Activated effector memory CD4-positive, alpha-beta T cell treated with Interleukin-2 at 50 U/mL for 16 hours (primary cell): ENCODE measurements around the gene DAPK1.
A peak's percentile ranks its signal among the peaks of the same experiment; 100 is the strongest.
"Not testable (repeated sequence)": the region's sequence is repeated elsewhere in the genome, so short reads cannot be mapped to it uniquely, and the experiment has no call there.

ENCODE experiments used
- DNase-seq: peaks from one replicate; pipeline ENCODE4 v3.0.0-alpha.2; 2020

The DAPK1 gene

DNA sequence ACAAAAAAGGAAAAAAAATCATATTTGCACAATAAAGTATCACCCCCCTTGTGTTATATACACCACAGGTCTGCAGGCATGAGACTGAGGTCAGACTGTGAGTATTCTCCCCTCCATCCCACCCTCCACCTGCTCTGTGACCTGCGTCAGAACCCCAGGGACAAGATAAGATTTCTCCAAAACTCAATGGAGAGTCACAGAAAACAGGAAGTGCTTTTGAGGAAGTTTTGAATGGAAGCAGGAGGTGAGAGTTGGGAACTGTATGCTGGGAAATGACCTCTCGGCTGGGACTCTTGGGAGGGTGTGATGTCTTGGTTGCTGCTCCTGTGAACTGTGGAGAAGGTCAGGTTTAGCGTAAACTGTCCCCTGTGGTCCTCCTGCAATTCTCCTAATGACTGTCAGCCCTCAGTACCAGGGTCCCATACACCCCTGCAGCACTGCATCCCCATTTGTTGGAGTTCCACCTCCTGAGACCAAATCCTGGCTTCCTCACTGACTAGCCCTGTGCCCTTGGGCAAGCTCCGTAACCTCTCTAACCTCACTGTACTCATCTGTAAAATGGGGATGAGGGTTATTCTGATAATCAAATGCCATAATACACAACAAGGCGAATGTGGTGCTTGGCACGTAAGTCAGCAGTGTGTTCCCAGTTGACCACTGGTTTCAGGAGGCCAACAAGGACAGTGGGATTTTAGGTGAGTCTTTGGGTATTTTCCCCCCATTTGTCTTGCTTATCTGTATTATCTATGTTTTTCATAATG lies 221.4 kb downstream of the DAPK1 start:
- no peak for DNase-seq

DNA sequence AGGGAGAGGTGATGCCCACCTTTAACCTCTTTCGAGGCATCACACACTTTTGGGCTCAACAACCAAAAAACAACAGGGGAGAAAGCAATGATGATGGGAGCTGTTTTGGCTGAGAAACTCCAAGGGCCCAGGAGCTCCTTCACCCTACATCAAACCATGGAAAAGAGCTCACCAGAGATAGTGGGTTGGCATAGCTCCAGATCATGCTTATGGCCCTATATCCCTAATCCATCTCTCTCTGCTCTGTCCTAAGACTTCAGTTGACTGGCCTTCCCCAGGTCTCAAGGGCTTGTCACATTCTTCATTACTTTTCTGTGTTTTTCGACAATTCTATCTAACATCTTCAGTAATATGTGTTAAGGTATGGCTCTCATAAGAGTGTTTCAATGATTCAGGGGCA lies 222.5 kb downstream of the DAPK1 start:
- DNase-seq = no peak

DNA sequence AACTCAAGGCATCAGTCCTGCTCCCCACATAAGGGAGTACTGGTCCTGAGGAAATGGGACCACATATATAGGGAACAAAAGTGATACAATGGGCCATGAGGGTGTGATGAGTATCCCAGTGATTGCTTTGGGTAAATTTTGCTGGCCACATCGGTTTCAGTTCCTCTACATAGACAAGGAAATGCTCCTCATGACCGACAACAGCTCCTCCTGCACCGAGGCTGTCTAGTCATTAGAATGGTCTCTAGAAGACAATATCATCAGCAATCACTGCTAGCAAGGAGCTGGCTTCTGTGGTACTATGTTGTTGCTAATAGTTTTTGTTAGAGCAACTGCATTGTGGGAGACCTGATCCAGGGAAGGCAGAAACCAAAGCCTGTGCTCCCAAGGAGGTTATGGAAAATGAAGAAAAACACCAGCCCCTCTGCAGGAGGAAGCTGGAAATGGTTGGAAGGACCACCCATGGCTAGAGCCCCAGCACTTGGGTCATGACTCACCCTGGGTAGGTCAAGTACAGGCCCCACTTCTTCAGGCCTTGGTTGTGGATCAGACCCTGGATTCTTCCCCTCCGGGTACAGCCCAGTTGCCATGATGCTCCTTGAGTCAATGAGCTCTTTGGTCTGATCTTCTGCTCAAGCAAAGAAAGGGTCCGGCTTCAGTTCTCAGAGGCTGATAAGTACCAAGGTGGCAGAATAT lies 224.9 kb downstream of the DAPK1 start:
- no peak for DNase-seq

DNA sequence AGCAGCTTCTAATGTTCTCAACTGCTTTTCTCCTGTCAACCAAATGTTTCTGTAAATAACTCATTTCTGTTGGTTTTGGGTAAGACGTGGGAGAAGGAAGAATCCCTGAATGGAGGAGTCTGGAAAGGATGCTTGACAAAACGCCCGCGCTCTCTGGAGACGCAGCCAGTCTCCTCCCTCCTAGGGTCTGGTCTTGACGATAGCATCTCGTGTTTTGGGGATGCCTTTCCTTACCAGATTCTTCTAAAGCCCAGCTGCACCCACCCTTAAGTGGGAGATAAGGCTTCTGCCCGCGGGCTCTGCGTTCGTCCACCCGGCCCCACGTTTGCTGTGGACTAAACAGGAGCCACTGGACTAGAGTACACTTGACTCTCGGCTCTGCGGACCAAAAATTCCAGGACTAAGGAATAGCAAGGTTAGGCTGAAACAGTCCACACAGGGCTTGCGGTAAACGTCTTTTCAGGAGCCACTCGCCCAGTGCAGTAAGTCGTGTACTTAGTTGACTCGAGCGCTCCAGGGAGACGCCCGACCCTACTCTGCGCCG lies 227.8 kb downstream of the DAPK1 start:
- no peak for DNase-seq

DNA sequence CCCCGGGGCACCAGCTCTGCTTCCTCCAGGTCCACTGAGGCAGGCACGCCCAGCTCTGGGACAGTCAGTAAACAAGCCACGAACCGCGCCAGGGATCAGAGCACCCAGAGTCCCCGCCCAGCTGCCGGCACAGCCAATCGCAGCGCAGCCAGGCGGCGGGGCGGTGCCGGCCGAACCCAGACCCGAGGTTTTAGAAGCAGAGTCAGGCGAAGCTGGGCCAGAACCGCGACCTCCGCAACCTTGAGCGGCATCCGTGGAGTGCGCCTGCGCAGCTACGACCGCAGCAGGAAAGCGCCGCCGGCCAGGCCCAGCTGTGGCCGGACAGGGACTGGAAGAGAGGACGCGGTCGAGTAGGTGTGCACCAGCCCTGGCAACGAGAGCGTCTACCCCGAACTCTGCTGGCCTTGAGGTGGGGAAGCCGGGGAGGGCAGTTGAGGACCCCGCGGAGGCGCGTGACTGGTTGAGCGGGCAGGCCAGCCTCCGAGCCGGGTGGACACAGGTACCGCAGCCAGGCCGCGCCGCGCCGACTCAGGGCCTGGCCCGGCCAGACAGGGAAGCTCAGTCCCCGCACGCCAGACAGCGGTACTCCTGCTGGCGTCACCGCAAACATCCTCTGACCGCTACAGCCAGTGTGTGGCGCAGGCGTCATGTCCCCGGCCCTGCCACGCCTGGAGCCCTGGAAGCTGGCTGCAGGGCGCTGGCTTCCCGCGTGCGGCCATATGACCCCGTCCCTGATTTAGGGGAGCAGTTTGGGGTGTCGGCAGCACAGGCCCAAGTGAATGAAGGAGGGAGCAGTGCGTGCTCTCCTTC lies 228.4 kb downstream of the DAPK1 start, which contains the start of gene CTSL:
CTSL (plus strand) TSS at position 220 of the 810 bp plus-strand sequence. CDS start 1,485 bp downstream, outside the sequence.
- DNase-seq = peak; percentile 56

DNA sequence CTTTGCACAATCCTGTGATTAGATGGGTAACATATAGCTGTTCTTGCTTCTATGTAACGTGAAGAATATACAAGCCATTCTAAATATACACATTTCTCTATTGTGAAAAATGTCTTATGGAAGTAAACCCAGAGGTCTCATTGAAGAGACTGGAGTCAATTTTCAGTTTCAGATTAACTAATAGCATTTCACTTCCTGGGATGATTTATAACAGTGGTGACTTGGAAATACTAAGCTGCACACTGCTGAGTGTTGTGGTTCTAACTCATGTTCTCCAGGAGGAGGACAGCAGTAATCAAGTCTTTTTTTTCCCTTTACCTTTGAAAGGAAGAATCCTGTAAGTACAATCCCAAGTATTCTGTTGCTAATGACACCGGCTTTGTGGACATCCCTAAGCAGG lies 231.6 kb downstream of the DAPK1 start:
- DNase-seq = no peak

DNA sequence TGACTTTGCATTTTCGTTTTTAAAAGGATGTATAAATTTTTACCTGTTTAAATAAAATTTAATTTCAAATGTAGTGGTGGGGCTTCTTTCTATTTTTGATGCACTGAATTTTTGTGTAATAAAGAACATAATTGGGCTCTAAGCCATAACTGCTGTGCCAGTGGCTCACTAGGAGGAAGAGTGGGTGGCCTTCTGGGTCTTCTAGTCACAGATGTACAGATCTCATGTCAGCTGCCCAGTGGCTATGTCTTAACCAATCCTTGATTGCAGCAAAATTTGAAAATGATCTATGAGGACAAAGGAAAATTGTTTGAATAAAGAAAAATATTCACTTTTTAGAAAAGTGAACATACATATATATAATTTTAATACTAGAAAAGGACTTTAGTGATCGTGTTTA lies 233.7 kb downstream of the DAPK1 start:
- no peak for DNase-seq

DNA sequence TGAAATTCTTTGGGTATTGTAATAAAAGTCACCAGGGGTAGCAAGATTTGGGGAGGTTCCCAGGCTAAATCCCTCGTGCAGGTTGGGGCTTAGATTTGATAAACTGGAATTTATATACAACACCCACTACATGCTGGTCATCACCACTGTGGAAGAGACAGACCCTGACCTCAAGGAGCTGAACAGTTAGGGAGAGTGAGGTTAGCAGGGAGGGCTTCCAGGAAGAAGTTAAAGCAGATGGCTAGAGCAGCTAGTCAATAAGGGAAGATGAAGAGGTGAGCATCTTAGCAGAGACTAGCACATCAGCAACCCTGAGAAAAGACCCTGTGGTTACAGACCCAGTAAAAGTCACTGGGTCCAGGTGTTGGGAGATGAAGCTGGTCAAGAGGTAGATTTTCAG lies 234.7 kb downstream of the DAPK1 start:
- no peak for DNase-seq

DNA sequence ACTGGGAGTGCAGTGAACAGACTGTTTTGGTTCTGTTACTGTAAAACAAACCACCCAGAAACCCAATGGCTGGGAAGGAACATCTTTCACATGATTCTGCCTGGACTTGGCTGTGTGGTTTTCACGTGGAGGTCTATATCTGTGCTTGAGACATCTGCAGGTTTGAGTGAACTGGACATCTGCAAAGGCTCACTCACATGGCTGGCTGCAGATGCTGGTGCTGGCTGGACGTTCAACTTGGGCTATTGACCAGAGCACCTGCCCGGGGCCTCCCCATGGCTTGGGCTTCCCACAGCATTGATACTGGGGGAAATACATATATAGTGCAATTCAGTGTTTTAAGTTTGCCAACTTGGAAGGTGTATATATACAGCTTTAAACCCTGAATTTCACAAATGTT lies 235.1 kb downstream of the DAPK1 start:
- no peak for DNase-seq

DNA sequence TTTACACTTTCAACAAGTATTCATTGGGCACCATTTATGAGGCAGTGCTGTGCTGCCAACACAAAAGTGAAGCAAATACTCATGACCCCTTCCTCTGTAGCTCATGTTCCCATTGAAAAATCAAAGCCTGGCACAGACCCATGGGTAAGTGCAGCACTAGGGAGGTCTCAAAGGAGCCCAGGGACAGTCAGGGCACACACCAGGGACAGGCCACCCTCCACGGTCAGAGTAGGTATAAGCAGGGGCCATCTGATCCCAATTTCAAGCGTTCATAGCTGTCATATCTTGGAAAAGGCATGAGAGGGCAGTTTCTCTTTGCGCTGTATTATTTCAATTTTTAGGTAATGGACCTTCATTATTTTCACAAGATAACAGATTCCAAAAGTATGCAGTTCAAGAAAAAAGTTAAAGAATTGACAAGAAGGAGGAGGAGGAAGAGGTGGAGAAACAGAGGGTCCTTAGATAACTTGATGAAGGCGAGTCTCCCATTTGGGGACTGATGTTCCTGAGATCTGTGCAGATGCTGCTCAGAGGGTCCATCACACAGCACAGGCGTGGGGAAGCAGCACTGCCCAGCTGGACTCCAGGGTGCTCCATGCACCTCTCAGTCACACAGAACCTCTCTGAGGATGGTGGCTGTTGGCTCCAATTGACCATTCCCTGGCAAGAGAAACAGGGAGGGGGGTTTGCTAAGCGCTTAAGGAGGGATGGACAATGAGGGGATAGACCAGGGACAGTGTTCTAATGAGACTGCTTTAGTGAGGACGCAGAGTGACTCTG lies 235.8 kb downstream of the DAPK1 start:
- DNase-seq = no peak

DNA sequence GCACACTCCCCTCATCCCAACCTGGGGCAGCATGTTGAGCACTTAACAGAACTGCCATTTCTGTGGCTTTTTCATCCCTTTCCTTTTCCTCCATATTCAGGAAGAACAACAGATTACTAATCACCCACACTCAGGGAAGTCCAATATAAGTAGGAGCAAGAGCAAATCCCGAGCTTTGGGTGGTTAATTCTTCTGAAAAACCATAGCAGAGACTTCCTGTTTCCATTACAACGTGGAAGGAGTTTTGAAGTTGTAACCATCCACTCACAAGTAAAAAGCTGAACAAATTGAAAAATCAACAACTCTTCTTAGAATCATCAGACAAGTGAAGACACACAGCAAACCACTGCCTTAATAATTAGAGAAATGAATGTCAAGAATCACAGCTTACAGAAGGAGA lies 236.4 kb downstream of the DAPK1 start:
- no peak for DNase-seq

DNA sequence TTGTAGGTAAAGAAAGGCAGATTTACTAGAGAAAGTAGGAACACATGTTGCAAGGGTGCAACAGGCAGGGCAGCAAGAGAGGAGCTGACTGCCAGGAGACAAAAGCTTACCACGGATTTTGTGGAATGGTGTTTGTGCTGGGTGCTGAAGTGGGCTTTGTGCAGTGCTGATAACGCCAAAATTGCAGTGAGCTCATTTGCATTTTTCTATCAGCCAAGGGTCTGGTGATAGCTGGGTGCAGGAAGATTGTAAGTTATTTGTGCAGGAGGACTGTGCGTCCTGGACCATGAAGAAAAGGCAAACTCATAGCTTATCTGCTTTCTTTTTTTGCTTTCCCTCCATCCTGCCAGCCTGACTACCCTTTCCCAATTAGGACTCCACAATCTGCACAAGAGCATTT lies 241.9 kb downstream of the DAPK1 start:
- DNase-seq = no peak

DNA sequence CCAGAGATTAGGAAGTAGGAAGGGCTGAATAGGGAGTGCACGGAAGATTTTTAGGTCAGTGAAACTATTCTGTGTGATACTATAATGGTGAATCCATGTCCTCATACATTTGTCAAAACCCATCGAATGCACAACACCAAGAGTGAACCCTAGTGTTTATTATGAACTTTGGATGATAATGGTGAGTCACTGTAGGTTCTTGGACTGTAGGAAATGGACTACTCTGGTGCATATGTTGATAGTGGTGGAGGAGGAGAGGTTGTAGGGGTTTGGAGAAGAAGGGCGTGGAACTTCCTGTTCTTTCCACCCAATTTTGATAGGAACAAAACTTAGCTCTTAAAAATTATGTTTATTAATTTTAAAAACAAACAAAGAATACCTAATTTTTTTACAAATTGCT lies 242.5 kb downstream of the DAPK1 start:
- no peak for DNase-seq

DNA sequence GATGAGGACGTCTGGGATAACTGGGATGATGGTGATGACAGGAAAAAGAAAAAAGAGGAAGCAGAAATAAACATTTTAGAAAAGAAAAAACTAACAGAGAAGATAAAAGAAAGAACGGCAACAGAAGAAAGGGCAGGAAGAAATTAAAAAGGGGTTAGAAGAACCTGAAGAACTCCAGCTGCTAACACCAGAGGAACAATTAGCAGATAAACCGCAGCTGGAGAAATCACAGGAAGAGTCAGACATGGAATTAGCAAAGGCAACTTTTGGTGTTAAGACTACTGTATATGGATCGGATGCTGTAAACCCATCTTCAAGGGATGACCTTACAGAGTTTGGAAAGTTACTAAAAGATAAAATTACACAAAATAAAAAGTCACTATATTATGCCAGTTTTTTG lies 243.7 kb downstream of the DAPK1 start:
- DNase-seq = no peak

DNA sequence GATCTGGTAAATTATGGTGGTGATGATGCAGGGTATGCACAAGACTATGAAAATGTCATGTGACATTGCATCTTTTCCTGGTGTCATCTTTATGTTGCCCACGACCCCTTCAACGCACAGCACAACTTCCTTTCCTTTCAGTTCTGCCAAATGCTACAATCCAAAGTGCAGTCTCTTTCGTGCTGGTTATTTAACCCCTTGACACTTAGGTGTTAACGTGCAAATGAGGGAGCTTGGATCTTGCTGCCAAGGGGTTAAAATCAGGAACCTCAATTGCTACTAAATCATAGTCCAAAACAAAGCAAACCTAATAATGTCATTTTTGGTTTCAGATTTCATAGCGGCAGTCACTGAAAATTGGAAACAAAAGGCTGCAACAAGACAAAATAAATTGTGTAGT lies 244.2 kb downstream of the DAPK1 start:
- no peak for DNase-seq

DNA sequence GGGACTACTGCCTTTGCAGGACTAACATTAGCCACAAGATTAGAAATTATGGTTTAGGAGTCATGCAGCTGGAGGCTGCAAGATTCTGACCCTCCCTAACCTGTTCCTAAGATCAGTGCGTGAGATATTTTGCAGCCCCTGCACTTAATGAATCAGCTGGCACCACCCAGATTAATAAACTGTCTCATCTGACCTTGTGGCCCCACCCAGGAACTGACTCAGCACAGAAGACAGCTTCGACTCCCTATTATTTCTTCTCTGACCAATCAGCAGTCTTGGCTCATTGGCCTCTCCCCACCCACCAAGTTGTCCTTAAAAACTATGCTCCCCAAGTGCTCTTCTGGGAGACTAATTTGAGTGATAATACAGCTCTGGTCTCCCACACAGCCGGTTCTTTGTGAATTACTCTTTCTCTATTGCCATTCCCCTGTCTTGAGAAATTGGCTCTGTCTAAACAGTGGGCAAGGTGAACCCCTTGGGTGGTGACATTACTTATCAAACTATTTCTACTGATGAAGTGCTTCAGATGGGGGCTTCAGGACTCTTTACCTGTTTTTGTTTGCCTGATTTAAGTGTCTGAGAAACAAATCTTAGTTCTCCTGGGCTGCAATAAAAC lies 245.3 kb downstream of the DAPK1 start:
- no peak for DNase-seq

DNA sequence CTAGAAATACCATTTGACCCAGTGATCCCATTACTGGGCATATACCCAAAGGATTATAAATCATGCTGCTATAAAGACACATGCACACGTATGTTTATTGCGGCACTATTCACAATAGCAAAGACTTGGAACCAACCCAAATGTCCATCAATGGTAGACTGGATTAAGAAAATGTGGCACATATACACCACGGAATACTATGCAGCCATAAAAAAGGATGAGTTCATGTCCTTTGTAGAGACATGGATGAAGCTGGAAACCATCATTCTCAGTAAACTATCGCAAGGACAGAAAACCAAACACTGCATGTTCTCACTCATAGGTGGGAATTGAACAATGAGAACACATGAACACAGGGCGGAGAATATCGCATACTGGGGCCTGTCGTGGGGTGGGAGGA lies 246.6 kb downstream of the DAPK1 start:
- DNase-seq = not testable (repeated sequence)

DNA sequence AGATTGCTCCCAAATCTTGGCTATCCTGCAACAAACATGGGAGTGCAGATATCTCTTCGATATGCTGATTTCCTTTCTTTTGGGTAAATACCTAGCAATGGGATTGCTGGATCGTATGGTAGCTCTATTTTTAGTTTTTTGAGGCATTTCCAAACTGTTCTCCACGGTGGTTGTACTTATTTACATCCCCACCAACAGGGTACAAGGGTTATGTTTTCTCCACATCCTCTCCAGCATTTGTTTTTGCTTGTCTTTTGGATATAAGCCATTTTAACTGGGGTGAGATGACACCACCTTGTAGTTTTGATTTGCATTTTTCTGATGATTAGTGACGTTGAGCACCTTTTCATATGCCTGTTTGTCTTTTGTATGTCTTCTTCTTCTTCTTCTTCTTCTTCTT lies 248.5 kb downstream of the DAPK1 start:
- DNase-seq = no peak

DNA sequence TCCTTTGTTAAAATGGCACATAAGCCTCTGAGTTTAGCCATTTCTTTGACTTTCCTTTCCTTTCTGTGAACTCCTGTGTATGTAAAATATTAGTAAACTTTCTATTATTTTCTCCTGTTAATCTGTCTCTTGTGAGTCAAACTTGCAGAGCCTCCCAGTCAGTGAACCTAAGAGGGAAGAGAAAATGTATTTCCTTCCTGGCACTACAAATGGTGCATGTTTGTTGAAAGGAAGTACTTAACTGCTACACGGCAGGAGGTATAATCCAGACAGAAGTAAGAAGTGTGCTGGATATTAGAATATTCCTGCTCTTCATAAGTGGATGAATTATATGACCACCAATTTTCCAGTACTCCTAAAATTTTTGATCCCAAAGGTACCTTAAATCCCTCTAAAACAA lies 251.2 kb downstream of the DAPK1 start:
- no peak for DNase-seq

DNA sequence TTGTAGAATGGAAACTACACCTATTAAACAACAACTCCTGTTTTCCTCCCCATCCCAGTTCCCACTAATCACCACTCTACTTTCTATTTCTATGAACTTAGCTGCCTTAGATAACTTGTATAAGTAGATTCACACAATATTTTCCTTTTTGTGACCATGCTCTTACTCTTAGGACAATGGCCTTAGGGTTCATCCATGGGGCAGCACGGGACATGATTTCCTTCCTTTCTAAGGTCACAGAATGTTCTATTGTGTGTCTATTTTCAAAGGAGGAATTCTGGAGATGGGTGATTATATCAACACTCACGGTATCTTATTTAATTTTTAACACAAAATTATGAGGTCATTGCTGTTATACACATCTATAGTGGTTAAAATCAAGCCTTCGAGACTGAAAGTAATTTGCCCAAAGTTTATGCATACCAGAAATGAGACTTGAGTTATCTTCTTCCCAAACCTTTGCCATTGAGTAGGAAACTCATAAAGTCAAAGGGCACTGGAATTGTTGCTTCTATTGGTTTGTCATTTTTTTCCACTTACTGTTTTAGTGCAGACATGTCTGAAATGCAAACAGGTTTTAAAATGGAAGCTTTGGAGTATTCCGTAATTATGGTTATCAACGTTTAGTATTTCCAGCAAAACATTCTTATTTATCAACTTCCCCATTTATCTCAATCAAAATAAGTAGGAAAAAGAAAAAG lies 251.8 kb downstream of the DAPK1 start:
- no peak for DNase-seq

DNA sequence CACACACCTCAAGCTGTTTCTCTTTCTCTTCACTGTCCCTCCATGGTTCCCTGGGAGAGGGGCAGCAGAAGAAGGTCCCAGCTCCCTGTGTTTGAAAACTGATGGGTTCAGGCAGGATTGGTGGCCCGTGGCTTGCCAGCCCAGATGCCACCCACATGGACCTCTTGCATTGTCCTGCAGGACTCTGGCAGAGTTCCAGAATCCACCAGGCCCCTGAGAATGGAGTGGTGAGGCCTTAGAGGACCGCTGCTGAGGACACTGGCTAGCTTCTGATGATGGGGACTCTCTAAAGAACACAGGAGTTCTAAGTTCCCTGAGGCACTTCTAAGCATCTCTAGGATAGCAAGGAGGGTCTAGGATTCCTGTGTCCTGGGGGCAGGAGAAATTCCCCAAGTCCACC lies 253.1 kb downstream of the DAPK1 start:
- DNase-seq = no peak

DNA sequence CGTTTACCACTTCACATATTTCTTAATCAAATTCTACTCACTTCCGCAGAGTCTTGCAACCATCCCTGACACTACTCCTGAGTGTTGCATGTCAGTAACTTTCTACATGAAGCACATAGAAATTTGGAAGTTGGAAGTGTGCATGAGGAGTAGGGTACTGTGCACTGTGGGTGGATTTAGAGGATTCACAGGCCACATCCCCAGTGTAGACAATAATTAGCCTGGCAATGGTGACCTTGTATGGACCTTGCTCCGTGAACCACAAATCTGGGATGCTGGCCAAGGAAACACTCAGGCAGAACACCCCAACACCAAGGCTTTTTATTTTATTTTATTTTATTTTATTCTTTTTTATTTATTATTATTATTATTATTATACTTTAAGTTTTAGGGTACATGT lies 253.8 kb downstream of the DAPK1 start:
- no peak for DNase-seq
